Left renal cortex interstitium (tissue), 4 donors: ENCODE results near the gene BIRC3. TPM values are rescaled to one million over a fixed set of nuclear protein-coding genes. Genes with fewer than 3 reads are reported as not detected.

Source experiments
- DNase-seq, 4 donors: peaks; one replicate each; pipeline ENCODE4 v3.0.0-alpha.2; 2013; ENCODE audit warnings: low read depth in 4 of 4, low spot score in 2 of 4, missing footprints in 1 of 4
- polyA plus RNA-seq, 4 donors: library from polyadenylated mRNA; unstranded; fragments of 120-200 nt; gene quantifications; one replicate each; pipeline ENCODE4 v1.2.1, GENCODE V29; 2013; ENCODE audit not compliant: insufficient read length in 4 of 4

BIRC3 gene
- polyA plus RNA-seq, result 1 to 10 TPM in 3 of 4 donors, under 1 TPM in 1; 0.78 to 1.8 (median 1.5) TPM

DNA sequence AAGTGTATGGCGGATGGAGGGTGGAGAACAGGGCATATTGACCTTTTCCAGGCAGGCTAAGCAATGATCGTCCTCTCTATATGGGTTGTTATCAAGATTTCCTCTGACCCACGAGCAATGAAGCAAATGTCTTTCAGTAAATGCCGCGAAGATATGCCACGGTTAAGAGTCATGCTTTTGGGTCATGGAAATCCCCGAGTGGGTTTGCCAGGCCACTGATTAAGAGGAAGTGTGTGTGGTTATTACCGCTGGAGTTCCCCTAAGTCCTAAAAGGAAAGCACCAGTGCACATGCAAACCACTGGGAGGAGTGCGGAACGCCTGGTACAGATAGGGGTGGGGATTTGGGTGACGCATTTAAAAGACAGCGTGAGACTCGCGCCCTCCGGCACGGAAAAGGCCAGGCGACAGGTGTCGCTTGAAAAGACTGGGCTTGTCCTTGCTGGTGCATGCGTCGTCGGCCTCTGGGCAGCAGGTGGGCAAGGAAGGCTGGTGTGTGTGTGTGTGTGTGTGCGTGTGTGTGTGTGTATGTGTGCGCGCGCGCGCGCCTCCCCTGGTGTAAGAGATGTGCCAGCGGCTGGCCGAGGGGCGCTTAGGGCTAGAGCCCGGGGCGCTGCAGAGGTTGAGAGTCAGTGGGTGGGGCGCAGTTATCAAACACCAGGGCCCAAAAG is at the start of gene BIRC3:
Gene BIRC3, plus strand, starts transcription at position 386 of the 669 bp plus-strand sequence. CDS start 7,026 bp downstream, outside the sequence.
- DNase-seq, result peak in 3 of 4 donors; percentile 32 to 47 (median 36)

DNA sequence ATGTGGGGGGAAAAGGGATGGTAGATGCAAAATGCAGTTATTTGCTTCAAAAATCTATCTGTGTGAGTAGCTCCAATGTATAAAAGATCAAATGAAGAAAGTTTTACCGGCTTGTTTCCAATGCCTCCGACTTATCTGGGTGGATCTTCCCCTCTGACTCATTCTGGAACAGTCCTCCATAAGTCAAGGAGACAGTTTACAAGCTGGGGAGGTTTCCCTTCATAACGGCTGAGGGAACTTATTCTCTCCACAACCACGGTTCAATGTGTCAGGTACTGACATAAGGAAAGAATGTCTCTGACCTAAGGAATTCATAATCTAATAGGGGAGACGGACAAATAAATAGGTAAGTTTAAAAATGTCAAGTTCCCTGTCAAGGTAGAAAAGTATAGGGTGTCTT is 49.7 kb upstream of the BIRC3 start:
- DNase-seq, result no peak

GRCh38 chr11:102268083-102268984 is 49.0 kb upstream of the BIRC3 start:
- DNase-seq, result peak in 3 of 4 donors; percentile 60 to 74 (median 73)

- DNase-seq, result no peak
These were observed 48.3 kb upstream of the BIRC3 start for GRCh38 chr11:102268985-102269470.

DNA sequence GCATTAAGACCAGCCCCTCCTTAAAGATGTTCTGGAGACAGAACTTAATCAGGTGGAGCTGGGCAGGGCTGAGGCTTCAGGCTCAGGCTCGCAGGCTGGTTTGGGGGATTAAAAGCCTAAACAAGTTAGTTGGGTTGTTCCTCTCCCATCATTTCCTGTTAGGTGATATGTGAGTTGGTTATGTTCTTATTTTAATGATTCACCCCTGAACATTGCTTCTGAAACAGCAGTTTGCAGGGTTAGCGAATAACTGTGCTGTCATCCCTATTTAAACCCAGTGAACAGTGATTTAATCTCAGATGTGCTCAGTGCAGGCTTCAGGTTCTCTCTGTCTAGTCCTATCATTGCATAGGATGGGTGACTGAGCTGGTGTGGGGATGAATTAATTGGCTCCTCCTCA is 47.4 kb upstream of the BIRC3 start:
- DNase-seq, result no peak

GRCh38 chr11:102272047-102272824 is 45.0 kb upstream of the BIRC3 start:
- DNase-seq, result no peak

GRCh38 chr11:102274628-102275027 is 42.7 kb upstream of the BIRC3 start:
- no peak for DNase-seq

- DNase-seq, result no peak
These were observed 40.9 kb upstream of the BIRC3 start for GRCh38 chr11:102276362-102276761.

- no peak for DNase-seq
These were observed 40.5 kb upstream of the BIRC3 start for GRCh38 chr11:102276783-102277182.

GRCh38 chr11:102279641-102280170 is 37.6 kb upstream of the BIRC3 start:
- DNase-seq, result peak in 1 of 4 donors; percentile 70

DNA sequence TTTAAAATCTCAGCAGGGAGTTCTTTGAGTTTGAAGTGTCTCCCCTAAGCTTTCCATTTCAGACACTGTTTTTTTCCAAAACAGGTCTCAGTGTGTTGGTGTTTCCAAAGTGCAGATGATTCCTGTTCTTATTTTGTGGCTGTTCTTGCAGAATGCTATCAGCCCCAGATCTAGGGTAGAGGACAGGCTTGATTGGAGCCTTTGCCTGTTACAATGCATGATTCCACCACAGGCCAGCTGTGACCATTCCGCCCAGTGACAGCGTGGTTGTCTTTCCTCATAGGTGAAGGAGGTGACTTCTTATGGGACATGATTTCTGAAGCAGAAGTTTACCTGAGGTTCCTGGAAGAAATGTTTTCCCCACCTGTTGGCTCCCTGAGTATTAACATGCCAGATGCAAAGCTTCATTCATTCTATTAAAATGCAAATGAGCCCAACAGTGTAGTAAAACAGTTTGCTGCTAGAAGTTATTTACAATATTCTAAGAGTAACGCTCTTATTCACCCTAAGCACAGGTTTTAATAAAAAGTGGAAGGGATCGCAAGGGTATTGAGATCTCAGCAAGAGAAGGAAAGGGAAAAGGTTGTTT is 36.9 kb upstream of the BIRC3 start:
- DNase-seq, result no peak

- DNase-seq, result no peak
These were observed 34.2 kb upstream of the BIRC3 start for GRCh38 chr11:102283116-102283485.

- no peak for DNase-seq
These were observed 33.3 kb upstream of the BIRC3 start for GRCh38 chr11:102284008-102284407.

DNA sequence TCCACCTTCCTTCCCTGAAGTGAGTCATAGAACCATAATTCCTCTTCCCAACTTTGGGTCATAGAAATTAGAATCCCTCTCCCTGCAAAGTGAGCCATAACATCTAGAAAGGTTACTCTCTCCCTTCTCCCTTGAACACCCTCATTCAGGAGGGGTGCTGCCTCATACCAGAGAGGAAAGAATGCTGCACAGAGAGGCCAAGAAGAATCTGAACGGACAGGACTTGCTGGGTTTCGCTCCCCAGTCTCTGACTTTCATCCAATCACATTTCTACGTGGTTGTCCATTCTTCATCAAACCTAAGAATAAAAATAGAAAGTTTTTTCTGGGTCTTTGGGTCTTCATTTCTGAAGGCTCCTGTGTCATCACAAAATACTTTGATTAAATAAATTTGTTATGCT is 31.0 kb upstream of the BIRC3 start:
- DNase-seq, result no peak

DNA sequence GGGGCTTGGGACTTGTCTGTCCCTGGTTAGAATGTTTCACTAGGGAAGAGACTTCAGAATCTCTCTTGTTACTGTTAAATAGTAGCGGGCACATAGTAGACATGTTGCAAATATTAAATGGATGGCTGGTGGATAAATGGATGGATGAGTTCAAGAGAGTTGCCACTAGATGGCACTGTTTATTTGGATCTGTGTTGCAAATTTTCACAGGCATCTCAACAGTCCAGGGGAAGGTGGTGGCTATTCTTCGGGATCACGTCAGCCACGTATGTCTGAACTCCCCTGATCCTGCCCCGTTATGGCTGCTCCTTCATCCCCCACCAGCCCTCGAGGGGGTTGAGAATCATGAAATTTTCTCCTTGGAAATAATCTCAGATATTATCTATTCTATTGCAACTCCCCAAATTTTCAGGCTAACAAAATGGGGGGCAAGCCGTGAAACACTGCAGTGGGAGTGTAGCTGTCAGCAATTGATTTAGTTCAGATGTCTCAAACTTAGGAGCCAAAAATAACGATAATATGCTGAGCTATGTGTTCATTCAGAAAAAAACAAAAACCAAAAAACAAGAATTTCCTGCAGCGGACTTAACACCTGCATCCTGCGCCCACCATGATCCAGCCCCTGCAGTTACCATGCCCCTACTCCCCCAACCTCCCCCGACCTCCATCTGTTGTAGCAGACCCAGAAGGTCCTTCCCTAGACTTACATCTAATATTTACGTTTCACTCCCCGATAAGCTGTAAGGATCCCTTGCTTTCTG is 29.1 kb upstream of the BIRC3 start:
- DNase-seq, result peak in 2 of 4 donors; percentile 42 to 69

DNA sequence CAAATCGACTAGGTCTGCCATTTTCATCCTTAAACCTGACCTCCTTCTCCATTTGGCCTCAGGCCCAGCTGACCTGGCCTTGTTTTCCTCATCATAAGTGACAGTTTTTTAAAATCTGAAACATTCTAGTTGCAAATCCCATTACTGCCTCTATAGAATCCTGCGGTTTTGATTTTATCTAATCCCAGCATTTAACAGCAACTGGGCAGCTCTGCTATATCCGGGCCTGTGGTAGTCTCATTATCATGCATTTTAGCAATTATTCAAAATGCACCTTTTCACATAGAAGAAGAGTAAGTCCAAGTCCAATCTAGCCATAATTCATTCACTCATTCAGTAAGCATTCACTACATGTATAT is 28.6 kb upstream of the BIRC3 start:
- no peak for DNase-seq

DNA sequence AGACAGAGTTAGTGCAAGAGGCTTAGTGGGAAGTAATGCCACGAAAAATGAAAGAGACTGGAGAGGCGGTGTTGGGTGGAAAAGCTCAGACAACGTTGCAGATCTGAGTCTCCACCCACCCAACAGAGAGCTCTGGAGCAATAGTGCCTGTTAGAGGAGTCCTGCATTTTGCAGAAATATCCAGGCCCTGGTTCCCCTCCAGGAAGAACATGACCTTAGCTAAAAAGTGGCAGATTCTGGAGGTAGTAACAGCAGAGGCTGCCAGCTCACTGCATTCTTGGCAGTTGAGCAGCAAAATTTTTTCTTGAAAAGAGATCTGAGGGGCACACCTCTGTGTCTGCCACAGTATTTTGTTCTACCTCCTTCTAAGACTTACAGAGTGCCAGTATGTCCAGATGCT is 27.7 kb upstream of the BIRC3 start:
- no peak for DNase-seq

GRCh38 chr11:102291831-102292230 is 25.5 kb upstream of the BIRC3 start:
- DNase-seq, result no peak

DNA sequence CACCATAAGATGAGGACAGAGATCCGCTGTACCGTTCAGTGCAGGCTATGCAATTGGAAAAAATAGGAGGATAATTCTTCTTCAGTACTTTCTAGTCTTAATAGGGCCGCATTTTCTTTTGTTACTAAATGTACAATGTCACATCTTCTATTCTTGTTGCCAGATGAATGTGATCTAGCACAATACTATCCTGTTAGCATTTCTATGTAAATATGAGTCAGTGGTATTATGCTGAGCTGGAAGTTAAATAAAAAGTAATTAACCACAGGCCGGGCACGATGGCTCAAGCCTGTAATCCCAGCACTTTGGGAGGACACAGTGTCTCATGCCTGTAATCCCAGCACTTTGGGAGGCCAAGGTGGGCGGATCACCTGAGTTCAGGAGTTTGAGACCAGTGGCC is 24.4 kb upstream of the BIRC3 start:
- no peak for DNase-seq
